WI38 (cell line): ENCODE results near the gene CARD19.

Source experiments
- H3K4me3 ChIP-seq: 2 replicates; pipeline ENCODE4 v1.5.1; 2011; ENCODE audit warnings: low read depth, mild to moderate bottlenecking, control low read depth, low read length
- TF ChIP-seq, protein P1 (sequence below): IDR thresholded peaks from 2 replicates; pipeline ENCODE4 v1.5.1; 2012; ENCODE audit warnings: low read depth, mild to moderate bottlenecking, control low read depth, low read length

The CARD19 gene, protein sequence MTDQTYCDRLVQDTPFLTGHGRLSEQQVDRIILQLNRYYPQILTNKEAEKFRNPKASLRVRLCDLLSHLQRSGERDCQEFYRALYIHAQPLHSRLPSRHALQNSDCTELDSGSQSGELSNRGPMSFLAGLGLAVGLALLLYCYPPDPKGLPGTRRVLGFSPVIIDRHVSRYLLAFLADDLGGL

DNA sequence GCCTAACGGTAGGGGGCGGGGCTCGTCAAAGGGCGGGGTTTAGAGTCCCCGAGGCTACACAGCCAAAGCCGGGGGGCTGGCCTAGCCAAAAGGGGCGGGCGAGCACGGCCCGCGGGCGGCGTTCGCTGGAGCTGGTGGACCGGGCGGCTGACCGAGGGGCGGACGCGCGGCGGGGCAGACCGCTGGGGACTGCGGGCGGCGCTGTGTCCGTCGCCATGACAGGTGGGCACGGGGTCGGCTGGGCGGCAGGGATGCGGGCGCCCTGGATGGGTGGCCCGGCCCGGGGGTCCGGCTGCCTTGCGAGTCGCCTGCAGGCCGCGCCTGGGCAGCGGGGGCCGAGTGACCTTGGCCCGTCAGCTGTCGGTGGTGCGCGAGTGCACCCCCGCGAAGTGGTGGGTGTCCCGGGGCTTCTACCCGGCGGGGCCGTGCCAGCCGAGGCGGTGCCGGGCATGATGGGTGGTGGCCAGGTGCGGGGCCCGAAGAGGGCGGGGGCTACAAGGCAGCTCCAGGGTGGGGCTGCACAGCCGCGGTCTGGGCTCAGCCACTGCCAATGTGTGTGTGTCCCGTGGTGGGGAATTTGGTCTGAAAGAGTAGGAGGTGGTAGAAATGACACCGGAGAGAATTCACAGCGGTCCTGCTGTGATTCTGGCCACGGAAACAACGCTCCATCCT, at the start of gene CARD19:
Gene CARD19, plus strand, starts transcription at position 87 of the 672 bp plus-strand sequence. Its CDS starts 129 bp downstream, at position 216.
- TF ChIP-seq, protein P1, sequence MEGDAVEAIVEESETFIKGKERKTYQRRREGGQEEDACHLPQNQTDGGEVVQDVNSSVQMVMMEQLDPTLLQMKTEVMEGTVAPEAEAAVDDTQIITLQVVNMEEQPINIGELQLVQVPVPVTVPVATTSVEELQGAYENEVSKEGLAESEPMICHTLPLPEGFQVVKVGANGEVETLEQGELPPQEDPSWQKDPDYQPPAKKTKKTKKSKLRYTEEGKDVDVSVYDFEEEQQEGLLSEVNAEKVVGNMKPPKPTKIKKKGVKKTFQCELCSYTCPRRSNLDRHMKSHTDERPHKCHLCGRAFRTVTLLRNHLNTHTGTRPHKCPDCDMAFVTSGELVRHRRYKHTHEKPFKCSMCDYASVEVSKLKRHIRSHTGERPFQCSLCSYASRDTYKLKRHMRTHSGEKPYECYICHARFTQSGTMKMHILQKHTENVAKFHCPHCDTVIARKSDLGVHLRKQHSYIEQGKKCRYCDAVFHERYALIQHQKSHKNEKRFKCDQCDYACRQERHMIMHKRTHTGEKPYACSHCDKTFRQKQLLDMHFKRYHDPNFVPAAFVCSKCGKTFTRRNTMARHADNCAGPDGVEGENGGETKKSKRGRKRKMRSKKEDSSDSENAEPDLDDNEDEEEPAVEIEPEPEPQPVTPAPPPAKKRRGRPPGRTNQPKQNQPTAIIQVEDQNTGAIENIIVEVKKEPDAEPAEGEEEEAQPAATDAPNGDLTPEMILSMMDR = no peak
- H3K4me3 ChIP-seq = peak within 1 kb of the TSS; percentile 88

DNA sequence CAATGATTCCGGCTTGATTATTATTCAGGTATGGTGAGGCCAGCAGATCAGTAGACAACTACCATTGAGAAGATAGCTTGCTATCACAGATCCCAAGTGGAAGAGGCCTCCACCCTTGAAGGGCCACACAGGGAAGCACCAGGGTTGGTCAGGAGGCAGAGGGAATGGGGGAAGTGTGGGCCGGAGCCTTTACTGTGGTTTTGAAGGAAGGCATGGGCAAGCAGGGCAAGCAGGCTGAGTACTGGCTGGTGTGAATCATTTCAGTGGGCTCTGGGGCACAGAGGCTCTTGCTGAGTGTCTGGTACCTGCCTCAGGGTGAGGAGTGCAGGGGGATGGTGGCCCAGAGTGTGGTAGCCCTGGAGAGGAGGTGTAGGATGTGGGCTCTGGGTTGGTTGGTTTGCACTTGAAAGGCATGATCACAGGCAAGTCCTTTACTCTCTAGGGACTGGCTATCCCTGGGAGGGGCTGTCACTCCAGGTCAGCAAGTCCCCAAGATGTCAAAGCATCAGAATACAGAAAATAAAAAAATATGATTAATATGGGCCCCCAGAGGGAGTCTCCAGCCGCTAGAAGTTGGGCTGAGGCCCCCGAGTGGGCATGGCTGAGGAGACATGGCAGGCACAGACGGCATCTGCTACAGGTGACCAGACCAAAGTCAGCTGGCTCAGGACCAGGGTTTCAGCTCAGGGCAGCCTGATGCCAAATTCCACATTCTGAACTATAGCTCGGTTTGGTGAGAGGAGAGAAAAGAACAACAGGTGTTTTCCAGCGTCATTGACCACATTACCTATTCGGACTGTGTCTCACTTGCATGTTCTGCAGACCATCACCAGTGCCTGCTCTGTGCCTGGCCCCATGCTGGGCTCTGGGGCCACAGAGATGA, 47.2 kb upstream of the CARD19 start:
- no peak overlapping the region for H3K4me3 ChIP-seq
- TF ChIP-seq, protein P1 = no peak

DNA sequence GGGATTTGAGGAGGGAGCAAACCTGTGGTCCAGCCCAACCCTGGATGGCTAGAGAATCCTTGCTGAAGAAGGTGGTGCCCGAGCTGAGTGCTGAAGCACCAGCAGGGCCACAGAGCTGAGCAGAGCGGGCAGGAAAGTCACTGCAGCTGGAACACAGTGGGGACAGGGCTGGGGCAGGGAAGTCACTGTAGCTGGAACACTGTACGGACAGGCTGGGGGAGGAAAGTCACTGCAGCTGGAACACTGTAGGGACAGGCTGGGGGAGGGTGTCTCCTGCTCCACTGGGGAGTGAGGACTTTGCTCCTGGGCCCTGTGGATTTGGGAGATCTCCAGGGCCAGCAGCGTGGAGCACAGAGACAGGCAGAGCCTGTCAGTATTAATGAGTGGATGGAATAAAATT, 46.5 kb upstream of the CARD19 start:
- TF ChIP-seq, protein P1 = no peak

DNA sequence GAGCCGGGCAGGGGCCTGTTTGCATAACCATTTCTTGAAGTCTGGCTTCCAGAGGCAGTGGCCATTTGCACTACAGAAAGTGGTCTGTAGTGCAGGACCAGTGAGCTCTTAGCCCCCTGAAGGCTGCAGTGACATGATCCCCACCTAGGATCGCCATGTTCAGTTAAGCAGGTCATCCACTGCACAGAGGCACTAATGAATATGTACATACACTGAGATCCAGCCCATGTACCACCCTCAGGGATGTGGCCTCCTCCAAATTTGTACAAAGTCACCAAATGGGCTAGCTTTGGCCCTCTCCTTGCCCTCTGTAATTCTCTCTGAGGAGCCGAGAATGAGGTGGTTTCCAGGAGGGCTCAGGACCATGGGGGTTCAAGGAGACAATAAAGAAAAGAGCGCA, 45.8 kb upstream of the CARD19 start:
- no peak overlapping the region for H3K4me3 ChIP-seq
- TF ChIP-seq, protein P1 = no peak

More for the DNA sequence above, 46.5 kb upstream of the CARD19 start:
- no peak overlapping the region for H3K4me3 ChIP-seq

DNA sequence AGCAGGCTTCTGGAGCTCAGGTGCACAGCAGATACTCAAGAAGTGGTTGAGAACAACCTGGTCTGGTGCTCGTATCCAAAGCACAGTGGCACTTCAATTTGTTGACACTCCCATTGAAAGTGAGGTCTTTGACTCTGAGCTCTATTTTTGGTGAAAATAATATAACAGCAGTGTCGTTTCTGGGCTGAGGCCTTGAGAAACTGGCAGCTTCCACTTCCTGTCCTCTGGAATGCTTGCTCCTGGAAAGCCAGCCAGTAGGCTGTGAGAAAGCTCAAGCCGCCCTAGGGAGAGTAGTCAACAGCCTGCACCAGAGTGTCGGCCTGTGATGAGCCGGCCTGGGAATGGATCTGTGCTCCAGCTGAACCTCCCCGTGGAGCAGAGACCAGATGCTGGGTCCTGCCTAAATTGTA, 44.3 kb upstream of the CARD19 start:
- H3K4me3 ChIP-seq = no peak overlapping the region

DNA sequence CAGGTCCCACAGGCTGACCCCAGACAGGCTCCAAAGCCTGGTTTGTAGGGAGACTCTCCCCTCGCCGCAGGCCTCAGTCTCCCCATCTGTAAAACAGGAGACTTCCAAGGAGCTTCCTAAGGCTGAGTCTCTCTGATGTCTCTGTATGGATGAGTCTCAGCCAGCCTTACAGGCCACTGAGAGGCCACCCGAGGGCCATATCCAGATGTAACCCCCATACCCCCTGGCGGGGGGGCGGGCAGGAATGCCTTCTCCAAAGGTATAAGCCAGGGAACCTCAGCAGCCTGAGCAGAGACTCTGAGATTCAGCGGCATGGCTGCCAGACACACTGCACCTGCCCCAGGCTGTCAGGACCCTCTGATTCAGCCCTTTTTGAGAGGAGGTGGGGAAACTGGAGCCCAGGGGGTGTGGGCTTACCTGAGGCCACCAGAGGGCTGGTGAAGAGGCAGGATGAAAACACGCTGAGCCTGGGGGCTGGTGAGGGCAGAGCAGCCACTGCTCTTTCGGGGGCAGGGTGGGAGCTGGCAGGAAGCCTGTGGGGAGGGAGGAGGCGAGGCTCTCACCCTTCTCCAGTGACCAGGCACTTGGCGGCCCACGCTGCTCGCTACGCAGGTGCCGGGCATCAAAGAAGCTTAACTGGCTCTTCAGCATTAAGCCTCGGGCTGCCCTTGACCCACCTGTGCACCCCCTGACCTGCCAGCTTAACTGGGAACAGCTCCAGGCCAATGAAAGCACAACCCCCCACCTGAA, 43.1 kb upstream of the CARD19 start:
- TF ChIP-seq, protein P1 = no peak
- no peak overlapping the region for H3K4me3 ChIP-seq

More for the DNA sequence above, 44.3 kb upstream of the CARD19 start:
- TF ChIP-seq, protein P1 = no peak
